COLO829 (cell line): Measurements from ENCODE around the gene PRKAA1.

Source experiments
- DNase-seq: peaks from one replicate; pipeline ENCODE4 v3.0.0; 2012; ENCODE audit warnings: low spot score

PRKAA1 gene

GRCh38 chr5:40780199-40780598 is 18.0 kb downstream of the PRKAA1 start:
- DNase-seq, result no peak

DNA sequence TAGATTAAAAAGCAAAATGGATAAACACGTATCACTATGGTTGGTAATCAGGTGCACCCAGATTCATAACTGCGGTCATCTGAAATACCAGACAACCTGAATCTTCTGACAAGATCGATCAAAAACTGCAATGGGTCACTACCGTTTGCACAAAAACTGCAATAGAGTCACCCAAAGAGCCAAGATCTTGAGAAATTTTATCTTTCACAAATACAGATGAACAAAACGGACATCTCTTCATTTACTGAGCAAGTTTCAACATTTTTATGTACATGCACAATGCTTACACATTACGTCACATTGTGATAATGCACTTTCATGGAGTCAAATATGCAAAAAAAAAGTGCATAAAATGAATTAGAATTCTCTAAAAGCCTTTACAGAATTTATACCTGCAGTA is 18.6 kb downstream of the PRKAA1 start:
- no peak for DNase-seq

DNA sequence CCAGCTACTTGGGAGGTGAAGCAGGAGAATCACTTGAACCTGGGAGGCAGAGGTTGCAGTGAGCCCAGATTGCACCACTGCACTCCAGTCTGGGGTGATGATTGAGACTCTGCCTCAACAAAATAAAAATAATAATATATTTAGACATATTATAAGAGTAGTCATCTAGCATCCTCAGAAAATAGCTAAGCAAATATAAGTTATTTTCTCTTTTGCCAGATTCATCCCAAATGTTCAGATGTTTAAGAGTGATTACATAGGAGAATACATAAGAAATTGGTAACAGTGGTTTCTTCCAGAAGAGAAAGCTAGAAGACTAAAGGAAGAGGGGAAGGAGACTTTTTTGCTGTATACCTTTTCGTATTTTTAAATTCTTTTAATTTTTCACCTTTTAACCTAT is 20.0 kb downstream of the PRKAA1 start:
- DNase-seq, result no peak

DNA sequence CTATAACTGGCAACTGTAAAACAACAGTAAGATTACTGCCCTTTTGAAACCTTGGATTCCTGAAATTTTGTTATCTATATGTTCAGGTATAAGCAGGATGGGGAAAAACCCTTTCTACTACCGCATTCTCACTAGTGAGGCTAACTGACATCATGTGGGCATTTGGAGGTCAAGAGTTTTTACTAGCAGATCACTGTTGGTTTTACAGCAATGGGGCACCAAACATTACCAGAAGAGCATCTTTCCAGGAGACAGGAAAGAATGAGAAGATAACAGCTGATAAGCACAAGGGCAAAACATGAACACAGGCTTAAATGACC is 21.6 kb downstream of the PRKAA1 start:
- DNase-seq, result no peak

DNA sequence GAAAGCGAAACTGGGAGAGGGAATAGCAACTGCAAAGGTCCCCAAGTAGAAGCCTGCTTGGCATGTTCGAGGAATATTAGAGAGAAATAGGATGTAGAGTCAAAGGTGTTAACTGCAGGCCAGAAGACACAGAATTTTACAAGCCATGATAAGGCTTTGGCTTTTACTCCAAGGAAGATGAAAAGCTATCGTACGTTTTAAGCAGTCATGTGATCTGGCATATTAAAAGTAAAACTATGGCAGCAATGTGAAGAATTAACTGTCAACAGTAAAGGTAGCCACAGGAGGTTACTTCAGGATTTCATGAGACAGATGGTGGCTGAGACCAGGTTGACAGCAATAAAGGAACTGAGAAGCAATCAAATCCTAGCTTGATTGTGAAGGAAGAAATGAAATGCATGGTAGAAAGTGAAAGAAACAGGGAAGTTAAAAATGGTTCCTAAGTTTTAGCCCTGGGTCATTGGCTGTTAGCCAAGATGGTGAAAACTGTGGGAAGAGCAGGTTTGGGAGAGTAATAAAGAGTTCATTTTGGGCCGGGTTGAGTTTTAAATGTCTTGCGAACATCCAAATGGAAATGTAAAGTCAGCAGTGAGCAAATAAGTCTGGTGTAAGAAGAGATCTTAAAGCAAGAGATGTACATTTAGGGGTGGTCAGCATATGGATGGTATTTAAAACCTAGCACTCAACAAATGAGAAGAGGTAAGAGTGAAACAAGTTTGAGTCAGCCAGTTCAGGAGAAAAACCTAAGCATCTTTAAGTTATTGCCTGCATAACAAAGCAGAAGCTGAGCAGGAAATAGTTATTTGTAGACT is 22.1 kb downstream of the PRKAA1 start:
- DNase-seq, result no peak

DNA sequence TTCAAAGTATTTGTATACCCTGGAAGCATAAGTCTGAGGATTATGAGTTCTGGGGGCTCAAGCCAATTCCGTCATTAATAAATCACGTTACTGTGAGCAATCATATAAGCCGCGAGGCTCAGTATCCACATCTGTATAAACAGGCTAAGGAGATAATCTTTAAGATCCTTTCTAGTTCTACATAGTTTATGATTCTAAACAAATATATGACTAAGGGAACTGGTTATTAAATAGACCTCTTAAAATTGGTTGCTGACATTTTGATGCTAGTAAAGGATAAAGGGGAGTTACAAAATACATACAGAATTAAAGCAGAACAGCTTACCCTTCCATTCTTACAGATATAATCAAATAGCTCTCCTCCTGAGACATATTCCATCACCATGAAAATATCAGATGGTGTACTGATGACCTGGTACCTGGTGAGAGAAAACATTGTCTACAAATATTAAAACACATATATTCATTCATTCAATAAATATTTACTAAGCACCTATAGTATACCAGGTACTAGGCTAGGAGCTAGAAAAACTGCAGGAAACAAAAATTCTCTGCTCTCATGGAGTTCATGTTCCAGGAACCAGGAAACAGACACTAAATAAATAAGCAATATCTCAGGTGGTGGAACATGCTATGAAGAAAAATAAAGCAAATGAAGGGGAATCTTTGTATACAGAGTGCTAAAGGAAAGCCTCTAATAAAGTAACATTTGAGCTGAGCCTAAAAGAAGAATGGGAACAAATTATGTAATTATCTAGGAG is 22.9 kb downstream of the PRKAA1 start:
- no peak for DNase-seq

DNA sequence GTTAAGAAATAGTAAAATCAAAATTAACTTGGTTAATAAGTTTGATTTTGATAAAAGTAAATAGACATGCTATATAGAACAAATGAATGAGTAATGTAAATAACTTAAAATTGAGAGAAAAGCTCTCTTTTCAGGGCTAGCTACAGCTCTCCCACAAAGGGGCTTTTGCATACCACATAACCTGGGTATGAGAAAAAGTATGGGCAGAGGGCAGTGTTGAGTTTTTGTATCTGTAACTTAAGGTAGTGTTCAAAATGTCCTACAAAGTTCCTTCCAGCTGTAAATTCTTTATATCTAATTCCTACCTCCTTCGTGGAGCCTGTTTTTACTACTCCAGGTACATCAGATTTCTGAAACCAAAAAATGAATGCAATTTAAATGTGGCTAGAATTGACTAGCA is 23.6 kb downstream of the PRKAA1 start:
- DNase-seq, result no peak

- no peak for DNase-seq
Measured at GRCh38 chr5:40770764-40771163, 27.4 kb downstream of the PRKAA1 start.

DNA sequence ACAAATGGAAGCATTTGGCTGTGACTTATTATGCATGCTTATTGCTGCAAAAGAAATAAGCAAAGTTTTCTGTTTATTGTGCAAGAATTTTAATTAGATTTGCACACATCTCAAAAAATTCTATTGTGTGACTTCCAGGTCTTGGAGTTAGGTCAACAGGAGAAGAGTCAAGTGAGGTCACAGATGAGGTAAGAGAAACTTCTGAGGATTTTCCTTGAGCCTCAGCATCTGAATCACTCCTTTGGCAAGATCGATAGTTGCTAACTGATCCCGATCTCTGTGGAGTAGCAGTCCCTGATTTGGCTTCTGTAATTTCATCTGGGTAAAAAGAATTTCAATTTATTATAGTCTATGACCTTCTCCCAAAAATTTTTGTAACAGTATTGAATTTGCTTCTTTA is 35.5 kb downstream of the PRKAA1 start:
- no peak for DNase-seq

DNA sequence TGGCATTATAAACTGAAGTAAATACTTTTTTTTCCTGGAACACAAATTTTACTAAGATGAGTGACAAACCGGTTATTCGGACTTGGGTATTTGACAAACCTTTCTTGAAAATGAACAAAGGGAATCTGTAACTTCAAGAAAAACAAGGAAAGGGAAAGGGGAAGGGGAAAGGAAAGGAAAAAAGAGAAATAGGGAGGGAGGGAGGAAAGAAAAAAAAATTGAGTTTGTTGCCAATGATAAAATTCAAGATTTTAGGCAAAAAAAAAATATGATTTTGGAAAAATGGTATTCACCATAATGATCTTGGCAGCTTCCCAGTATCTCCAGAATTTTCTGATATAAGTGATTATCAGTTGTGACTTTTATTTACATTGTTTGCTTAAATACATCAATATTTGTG is 40.8 kb downstream of the PRKAA1 start:
- DNase-seq, result no peak

- peak; percentile 87 for DNase-seq
Measured at GRCh38 chr5:40755407-40756365, 42.5 kb downstream of the PRKAA1 start, which contains the start of gene TTC33. Gene TTC33 (minus strand): TSS chr5:40755961. CDS start chr5:40747018, 8,943 bp downstream.

GRCh38 chr5:40755093-40755406 is 43.1 kb downstream of the PRKAA1 start:
- DNase-seq, result peak; percentile 64

DNA sequence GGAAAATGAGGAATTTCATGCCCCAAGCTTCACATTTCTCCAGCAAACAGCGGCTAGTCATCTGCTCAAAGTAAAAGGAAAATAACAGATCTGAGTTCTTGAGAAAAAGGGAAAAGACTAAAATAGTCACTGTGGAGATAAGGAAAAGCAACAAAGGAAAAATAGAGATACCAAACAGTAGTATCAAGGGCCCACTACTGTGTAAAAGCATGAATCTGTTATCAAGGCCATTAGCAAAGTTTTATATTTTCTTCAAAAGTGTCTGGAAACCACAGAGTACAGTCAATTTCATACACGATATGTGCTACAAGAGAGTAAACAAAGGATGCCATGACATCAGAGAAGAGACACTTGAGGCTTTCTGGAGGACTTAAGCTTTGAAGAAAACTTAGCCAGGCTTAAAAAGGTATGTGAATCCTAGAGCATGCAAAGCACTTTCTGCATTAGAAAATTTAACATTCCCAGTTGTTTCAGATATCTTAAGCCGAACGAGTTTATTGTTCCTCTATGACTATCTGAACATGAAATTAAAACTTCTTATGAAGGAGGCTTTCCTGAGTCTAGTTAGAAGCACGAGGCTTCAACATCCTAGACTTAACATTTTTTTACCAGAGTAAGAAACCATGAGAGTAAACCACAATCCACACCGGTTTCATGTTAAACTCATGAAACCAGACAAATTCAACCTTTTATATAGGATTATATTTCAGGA is 43.6 kb downstream of the PRKAA1 start:
- DNase-seq, result no peak

DNA sequence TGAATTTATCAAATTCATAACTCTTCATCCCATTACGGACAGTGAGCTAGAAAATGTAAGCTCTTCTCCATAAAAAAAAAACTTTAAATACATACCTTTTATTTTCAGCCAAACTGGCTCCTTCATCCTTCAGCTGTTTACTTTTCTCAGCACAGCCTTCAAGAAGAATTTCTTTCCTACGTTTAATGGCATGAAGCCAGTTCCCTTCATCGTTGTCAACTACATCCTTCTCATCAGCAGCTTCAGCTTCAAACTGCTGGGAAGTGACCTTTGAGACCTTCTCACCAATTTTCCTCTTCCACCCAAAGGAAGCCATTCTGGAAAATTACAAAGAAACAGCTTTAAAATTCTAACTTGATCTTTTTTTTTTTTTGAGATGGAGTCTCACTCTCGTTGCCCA is 51.5 kb downstream of the PRKAA1 start:
- no peak for DNase-seq

GRCh38 chr5:40743771-40744170 is 54.4 kb downstream of the PRKAA1 start:
- DNase-seq, result peak; percentile 3

DNA sequence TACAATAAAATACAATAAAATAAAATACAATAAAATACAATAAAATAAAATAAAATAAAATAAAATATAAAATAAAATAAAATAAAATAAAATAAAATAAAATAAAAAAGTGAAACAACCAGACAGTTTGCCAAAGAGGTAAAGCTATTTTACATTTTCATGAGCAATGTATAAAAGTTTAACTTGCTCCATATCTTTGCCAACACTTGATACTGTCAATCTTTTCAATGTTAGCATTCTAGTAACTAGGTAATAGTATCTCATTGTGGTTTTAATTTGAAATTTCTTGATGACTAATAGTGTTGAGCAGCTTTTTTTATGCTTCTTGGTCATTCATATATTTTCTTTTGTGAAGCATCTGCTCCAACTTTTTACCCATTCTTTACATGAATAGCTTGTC is 59.7 kb downstream of the PRKAA1 start:
- no peak for DNase-seq

GRCh38 chr5:40736103-40736875 is 61.9 kb downstream of the PRKAA1 start:
- DNase-seq, result no peak

DNA sequence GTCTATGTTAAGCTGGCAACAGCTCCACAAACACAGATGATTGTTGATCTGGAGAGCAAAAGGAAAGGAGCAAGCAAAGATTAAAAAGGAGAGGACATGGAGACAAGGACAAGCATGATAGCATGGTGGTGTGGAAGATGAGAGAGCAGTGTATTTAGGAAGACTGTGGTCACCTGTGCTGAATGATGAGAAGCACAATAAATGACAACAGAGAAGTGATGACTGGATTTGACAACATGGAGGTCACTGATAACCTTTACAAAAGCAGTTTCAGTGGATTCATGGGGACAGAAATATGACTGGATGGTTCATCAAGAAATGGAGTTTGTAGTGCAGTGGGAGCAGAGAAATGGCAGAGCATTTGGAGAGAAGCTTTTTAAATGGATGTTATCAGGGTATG is 62.6 kb downstream of the PRKAA1 start:
- no peak for DNase-seq

GRCh38 chr5:40734986-40735385 is 63.2 kb downstream of the PRKAA1 start:
- DNase-seq, result no peak

GRCh38 chr5:40733879-40734563 is 64.2 kb downstream of the PRKAA1 start:
- DNase-seq, result no peak

DNA sequence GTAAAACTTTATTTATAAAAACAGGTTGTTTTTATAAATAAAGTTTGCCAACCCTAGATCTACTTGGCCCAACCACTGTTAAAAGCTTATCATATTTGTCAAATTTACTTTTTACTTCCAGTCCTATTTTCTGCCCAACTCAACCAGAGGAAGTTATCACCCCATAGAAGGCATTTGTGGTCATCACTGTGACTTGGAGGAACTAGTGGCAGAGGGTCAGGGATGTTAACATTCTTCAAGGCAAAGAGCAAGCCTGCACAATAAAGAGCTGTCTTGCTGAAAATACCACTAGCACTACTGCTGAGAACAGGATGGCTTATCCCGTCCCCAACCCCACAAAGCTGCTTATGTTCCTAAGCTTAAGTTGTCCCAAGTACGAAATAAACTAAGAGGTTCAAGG is 64.7 kb downstream of the PRKAA1 start:
- no peak for DNase-seq
